IPS DF 4.7 (cell line): ENCODE data around the gene MRPS22.
"Not testable (repeated sequence)": the region's sequence is repeated elsewhere in the genome, so short reads cannot be mapped to it uniquely, and the experiment has no call there.

ENCODE experiments used
- DNase-seq: peaks from one replicate; pipeline ENCODE4 v3.0.0-alpha.2; 2013; ENCODE audit warnings: low spot score; ENCODE audit errors: extremely low read depth

MRPS22 gene

DNA sequence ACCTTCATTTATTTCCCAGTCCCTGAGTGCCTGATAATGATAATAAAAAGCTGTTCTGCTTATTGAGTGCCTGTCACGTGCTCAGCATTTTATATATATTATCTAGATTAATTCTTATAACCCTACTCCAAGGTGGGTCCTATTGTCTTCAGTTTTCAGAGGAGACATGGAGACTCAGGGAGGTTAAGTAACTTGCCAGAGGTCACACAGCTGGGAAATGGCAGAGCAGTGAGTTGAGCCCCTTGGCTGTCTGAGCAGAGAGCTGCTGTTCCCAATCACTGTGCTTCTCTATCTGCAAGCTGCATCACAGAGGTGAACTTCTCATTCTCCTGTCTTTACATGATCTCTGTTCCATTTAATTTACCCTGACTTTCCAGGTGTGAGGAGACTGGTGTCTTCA lies 32.3 kb upstream of the MRPS22 start:
- DNase-seq, result no peak

- no peak for DNase-seq
Observed at GRCh38 chr3:139312416-139312815, 31.4 kb upstream of the MRPS22 start.

DNA sequence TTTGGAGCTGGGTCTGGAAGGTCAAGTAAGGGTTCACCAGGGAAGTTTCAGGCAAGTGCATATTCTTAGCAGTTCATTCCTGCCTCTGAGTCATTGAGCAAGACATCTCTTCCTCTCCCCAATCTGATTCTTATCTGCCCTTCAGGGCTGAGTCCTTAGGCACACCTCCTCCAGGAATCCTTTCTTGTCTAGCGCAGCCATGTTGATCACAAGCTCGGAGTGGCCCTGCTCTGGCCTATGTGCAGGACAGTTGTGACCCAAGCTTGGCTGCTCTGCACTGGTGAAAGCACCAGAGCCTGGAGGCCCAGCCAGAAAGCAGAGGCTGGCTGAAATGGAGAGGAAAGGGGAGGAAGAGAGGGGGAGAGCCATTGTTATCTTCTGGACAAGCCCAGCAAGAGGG lies 30.9 kb upstream of the MRPS22 start:
- DNase-seq, result no peak

- no peak for DNase-seq
Observed at GRCh38 chr3:139313921-139314320, 29.9 kb upstream of the MRPS22 start.

GRCh38 chr3:139317215-139317614 lies 26.6 kb upstream of the MRPS22 start:
- DNase-seq, result no peak

DNA sequence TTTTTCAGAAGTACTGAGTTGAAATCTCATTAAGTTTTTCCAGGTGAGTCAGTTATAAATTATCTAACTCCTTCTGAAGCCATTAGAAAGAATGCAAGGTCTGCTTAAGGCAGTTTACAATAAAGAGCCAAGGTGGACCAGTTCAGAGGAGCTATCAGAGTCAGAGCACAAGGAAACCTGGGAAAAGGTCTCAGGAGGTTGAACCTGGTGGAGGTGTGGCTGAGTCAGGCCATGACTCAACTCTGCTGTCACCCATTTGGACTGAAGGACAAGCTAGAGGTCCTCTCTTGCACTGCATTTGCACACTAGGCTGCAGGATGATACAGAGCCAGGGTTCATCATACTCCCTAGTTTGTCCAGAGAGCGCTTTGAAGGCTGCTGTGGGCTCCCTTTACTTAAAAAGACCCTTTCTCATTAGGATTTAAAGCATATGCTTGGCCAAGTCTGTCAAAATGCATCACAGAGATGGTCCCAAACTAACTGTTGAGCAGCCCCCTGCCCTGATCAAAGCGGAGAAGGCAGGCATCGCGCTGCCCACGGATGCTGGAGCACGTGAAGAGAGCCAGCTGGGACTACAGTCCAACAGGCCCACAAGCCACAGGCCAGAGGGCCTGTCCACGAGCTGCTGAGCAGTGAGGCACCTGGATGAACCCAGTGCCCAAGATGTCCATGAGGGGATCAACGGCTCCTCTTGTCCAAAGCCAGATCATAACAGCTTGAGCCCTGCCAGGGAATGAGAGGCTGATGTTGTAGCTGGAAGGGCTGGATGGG lies 26.0 kb upstream of the MRPS22 start:
- DNase-seq, result no peak

GRCh38 chr3:139318431-139318816 lies 25.4 kb upstream of the MRPS22 start:
- no peak for DNase-seq

- DNase-seq, result no peak
Observed at GRCh38 chr3:139318826-139319225, 25.0 kb upstream of the MRPS22 start.

DNA sequence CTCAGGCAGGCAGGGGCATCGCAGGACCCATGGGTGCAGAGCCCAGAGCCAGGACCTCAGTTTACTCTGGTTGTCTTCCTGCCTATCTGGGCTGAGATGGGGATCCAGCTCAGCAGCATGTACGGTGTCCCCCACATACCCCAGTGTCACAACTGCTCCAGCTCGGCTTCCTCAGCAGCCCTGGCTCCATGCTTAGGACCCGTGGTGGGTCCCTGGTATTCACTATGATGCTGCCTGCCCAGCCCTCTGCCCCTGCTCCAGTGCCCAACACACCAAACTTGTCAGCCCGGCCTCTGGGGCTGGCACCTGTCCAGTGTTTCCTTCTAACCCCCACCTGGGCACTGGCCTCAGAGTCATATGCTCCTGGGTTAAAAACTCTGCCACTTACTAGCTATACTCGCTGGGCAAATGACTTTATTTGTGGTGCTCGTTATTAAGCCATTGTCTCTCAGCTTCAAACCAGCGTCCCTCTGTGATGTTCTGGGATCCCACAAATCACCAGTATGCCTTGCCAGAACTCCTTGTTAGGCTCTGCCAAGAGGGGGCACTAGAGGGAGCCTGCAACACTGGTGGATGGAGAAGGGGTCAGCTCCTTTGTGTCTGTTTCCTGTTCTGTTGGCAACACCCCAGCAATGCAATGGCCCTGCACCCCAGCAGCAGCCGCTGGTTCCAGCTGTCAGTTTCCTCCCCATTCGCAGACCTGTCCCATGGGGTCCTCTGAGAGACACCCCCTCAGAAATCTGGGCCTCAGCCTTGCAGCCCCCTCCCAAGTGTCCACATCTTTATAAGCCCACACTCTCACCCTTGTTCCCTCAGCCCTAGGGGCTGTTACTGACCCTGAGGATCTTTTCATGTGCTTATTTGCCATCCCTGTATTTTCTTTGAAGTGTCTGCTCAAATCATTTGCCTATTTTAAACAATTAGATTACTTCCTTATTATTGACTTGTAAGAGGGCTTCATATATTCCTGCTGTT lies 24.1 kb upstream of the MRPS22 start:
- DNase-seq, result peak; percentile 51

- DNase-seq, result no peak
Observed at GRCh38 chr3:139320551-139321309, 23.1 kb upstream of the MRPS22 start.

DNA sequence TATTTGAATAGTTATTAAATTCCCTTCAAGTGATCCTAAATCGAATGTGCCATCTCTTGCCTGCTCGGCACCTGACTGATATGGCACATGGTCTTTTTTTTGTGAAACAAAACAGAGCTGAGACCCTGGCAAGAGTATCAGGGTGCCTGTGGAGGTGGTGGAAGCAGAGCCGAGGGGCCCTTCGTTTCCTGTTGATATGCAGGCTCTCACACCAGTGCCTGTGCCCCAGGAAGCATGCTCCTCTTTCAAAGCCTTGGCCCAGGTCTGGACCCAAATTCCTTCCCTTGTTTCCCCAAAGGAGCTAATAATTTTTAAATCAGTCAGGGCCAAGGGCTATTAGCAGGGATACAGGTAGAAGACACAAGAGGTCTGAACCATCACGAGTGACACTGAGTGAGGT lies 21.5 kb upstream of the MRPS22 start:
- DNase-seq, result no peak

DNA sequence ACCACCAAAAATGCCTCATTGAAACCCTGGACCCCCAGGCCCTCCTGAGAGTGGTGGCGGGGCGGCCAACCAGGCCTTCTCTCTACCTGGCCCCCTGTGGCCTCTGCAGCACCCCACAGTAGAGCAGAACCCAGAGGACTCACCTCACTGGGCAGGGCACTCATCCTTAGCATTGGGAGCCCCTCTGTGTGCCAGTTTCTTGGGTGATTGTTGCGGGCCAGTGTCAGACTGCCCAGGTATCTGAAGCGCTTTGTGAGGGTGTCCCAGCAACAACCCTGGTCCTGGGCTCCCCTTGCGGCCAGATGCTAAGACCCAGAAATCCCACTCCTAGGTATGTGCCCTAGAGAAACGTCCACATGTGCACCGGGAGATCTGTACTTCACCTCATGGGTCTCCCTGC lies 20.7 kb upstream of the MRPS22 start:
- no peak for DNase-seq

- DNase-seq, result no peak
Observed at GRCh38 chr3:139324456-139324855, 19.4 kb upstream of the MRPS22 start.

DNA sequence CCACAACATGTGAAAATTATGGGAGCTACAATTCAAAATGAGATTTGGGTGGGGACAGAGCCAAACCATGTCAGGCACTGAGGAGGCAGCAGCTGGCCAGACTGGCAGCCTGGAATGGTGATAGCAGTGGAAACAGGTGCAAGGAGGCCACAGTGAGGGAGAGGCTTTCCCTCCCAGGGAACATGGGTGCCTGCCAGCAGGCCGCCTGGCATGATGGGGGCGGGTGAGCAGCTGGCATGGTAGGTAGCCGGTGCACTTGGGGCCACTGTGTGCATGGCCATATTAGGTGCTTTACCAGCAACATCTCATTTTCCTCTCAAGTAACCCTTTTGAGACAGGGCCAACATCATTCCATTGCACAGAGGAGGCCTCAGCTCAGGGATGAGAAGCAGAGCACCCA lies 18.3 kb upstream of the MRPS22 start:
- no peak for DNase-seq

- no peak for DNase-seq
Observed at GRCh38 chr3:139326131-139326530, 17.7 kb upstream of the MRPS22 start.

GRCh38 chr3:139326707-139327106 lies 17.1 kb upstream of the MRPS22 start:
- no peak for DNase-seq

GRCh38 chr3:139327231-139327630 lies 16.6 kb upstream of the MRPS22 start:
- no peak for DNase-seq

DNA sequence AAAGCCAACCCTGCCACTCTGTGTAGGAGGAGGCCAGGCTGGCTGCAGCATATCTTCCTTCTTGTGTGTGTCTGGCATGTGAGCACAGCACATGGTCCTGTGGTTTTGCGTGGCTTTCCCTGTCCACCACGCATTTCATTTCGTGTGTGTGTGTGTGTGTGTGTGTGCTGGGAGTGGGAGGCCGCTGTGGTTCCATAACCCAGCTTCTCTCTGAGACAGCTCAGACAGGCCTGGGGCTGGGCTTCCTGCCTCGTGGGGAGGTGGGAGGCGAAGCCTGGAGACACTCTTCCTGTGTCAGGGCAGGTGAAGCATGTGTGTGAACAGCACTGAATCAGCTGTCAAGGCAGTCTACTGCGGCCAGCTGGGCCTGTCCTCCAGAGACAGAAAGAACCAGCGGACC lies 16.0 kb upstream of the MRPS22 start:
- DNase-seq, result no peak

GRCh38 chr3:139328356-139328755 lies 15.5 kb upstream of the MRPS22 start:
- no peak for DNase-seq

- DNase-seq, result peak; percentile 25
Observed at GRCh38 chr3:139329364-139329850, 14.4 kb upstream of the MRPS22 start.

- no peak for DNase-seq
Observed at GRCh38 chr3:139332092-139332491, 11.7 kb upstream of the MRPS22 start.

- not testable (repeated sequence) for DNase-seq
Observed at GRCh38 chr3:139334675-139335074, 9.1 kb upstream of the MRPS22 start.
